ENCODE results near the gene FAT1. TPM values are rescaled to one million over a fixed set of nuclear protein-coding genes. Genes with fewer than 3 reads are reported as not detected.
A peak's percentile ranks its signal among the peaks of the same experiment; 100 is the strongest.

FAT1 gene
- polyA plus RNA-seq, 1 donor: 186 TPM

GRCh38 chr4:186754976-186755375 is 31.3 kb upstream of the FAT1 start:
- Histone ChIP-seq H3K36me3 (ENCODE audit: control insufficient read depth, insufficient read depth, low read length) (no peaks in the 10 kb centered on the region), H3K9me3 (ENCODE audit: control insufficient read depth, low read depth, low read length) (peaks cover 3% of the 10 kb centered on the region), H3K4me3 (ENCODE audit: low read length) (no peak overlapping the region), H3K4me1 (ENCODE audit: control insufficient read depth, insufficient read depth, low read length) (peaks cover 13% of the 10 kb centered on the region), H3K27me3 (ENCODE audit: control insufficient read depth, insufficient read depth, low read length) (no peaks in the 10 kb centered on the region), H3K27ac (ENCODE audit: low read length) (peak overlapping the region; percentile 94)
- WGBS (ENCODE audit: insufficient coverage, low lambda C conversion rate): no CpG with 5 or more reads among the region's 10 CpGs
- DNase-seq: peak in 1 of 2 donors; percentile 58

- no peak overlapping the region for H3K4me3 ChIP-seq (ENCODE audit: low read length)
- no peak overlapping the region for H3K27ac ChIP-seq (ENCODE audit: low read length)
Measured at GRCh38 chr4:186752325-186752724, 28.7 kb upstream of the FAT1 start.

GRCh38 chr4:186749611-186750281 is 26.1 kb upstream of the FAT1 start:
- H3K27me3 ChIP-seq (ENCODE audit: control insufficient read depth, insufficient read depth, low read length): no peaks in the 10 kb centered on the region
- no peak overlapping the region for H3K4me3 ChIP-seq (ENCODE audit: low read length)
- no CpG with 5 or more reads among the region's 15 CpGs for WGBS (ENCODE audit: insufficient coverage, low lambda C conversion rate)
- H3K36me3 ChIP-seq (ENCODE audit: control insufficient read depth, insufficient read depth, low read length): no peaks in the 10 kb centered on the region
- H3K9me3 ChIP-seq (ENCODE audit: control insufficient read depth, low read depth, low read length): no peaks in the 10 kb centered on the region
- no peak overlapping the region for H3K27ac ChIP-seq (ENCODE audit: low read length)
- DNase-seq: peak in 1 of 2 donors; percentile 75
- peaks cover 5% of the 10 kb centered on the region for H3K4me1 ChIP-seq (ENCODE audit: control insufficient read depth, insufficient read depth, low read length)

More at GRCh38 chr4:186752325-186752724, 28.7 kb upstream of the FAT1 start:
- H3K36me3 ChIP-seq (ENCODE audit: control insufficient read depth, insufficient read depth, low read length): no peaks in the 10 kb centered on the region
- H3K27me3 ChIP-seq (ENCODE audit: control insufficient read depth, insufficient read depth, low read length): no peaks in the 10 kb centered on the region
- H3K4me1 ChIP-seq (ENCODE audit: control insufficient read depth, insufficient read depth, low read length): peaks cover 18% of the 10 kb centered on the region
- WGBS (ENCODE audit: insufficient coverage, low lambda C conversion rate): no CpG with 5 or more reads among the region's 6 CpGs
- no peak for DNase-seq
- H3K9me3 ChIP-seq (ENCODE audit: control insufficient read depth, low read depth, low read length): no peaks in the 10 kb centered on the region

- no peak overlapping the region for H3K27ac ChIP-seq (ENCODE audit: low read length)
- no peak overlapping the region for H3K4me3 ChIP-seq (ENCODE audit: low read length)
- no peaks in the 10 kb centered on the region for H3K9me3 ChIP-seq (ENCODE audit: control insufficient read depth, low read depth, low read length)
- peaks cover 5% of the 10 kb centered on the region for H3K4me1 ChIP-seq (ENCODE audit: control insufficient read depth, insufficient read depth, low read length)
- no peaks in the 10 kb centered on the region for H3K36me3 ChIP-seq (ENCODE audit: control insufficient read depth, insufficient read depth, low read length)
- no peaks in the 10 kb centered on the region for H3K27me3 ChIP-seq (ENCODE audit: control insufficient read depth, insufficient read depth, low read length)
- no peak for DNase-seq
- WGBS (ENCODE audit: insufficient coverage, low lambda C conversion rate): no CpG with 5 or more reads among the region's 6 CpGs
Measured at GRCh38 chr4:186746581-186746980, 22.9 kb upstream of the FAT1 start.

GRCh38 chr4:186743261-186743660 is 19.6 kb upstream of the FAT1 start:
- Histone ChIP-seq H3K36me3 (ENCODE audit: control insufficient read depth, insufficient read depth, low read length) (no peaks in the 10 kb centered on the region), H3K4me1 (ENCODE audit: control insufficient read depth, insufficient read depth, low read length) (peaks cover 18% of the 10 kb centered on the region), H3K27me3 (ENCODE audit: control insufficient read depth, insufficient read depth, low read length) (no peaks in the 10 kb centered on the region), H3K9me3 (ENCODE audit: control insufficient read depth, low read depth, low read length) (no peaks in the 10 kb centered on the region), H3K4me3 (ENCODE audit: low read length) (no peak overlapping the region), H3K27ac (ENCODE audit: low read length) (no peak overlapping the region)
- DNase-seq: peak in 1 of 2 donors; percentile 18
- WGBS (ENCODE audit: insufficient coverage, low lambda C conversion rate): 69% methylated on average over 2 of the region's 10 CpGs

- Histone ChIP-seq H3K4me3 (ENCODE audit: low read length) (no peak overlapping the region), H3K27me3 (ENCODE audit: control insufficient read depth, insufficient read depth, low read length) (no peaks in the 10 kb centered on the region), H3K36me3 (ENCODE audit: control insufficient read depth, insufficient read depth, low read length) (no peaks in the 10 kb centered on the region), H3K4me1 (ENCODE audit: control insufficient read depth, insufficient read depth, low read length) (peaks cover 18% of the 10 kb centered on the region), H3K27ac (ENCODE audit: low read length) (peak overlapping the region; percentile 76), H3K9me3 (ENCODE audit: control insufficient read depth, low read depth, low read length) (no peaks in the 10 kb centered on the region)
- WGBS (ENCODE audit: insufficient coverage, low lambda C conversion rate): no CpG with 5 or more reads among the region's 6 CpGs
- DNase-seq: no peak
Measured at GRCh38 chr4:186740822-186741221, 17.2 kb upstream of the FAT1 start.

GRCh38 chr4:186739802-186740434 is 16.3 kb upstream of the FAT1 start:
- DNase-seq: peak; percentile 73 to 89
- no peaks in the 10 kb centered on the region for H3K9me3 ChIP-seq (ENCODE audit: control insufficient read depth, low read depth, low read length)
- no peaks in the 10 kb centered on the region for H3K36me3 ChIP-seq (ENCODE audit: control insufficient read depth, insufficient read depth, low read length)
- H3K27ac ChIP-seq (ENCODE audit: low read length): peak overlapping the region; percentile 76
- no CpG with 5 or more reads among the region's 5 CpGs for WGBS (ENCODE audit: insufficient coverage, low lambda C conversion rate)
- no peaks in the 10 kb centered on the region for H3K27me3 ChIP-seq (ENCODE audit: control insufficient read depth, insufficient read depth, low read length)
- H3K4me1 ChIP-seq (ENCODE audit: control insufficient read depth, insufficient read depth, low read length): peaks cover 18% of the 10 kb centered on the region
- no peak overlapping the region for H3K4me3 ChIP-seq (ENCODE audit: low read length)

GRCh38 chr4:186739317-186739716 is 15.7 kb upstream of the FAT1 start:
- Histone ChIP-seq H3K27me3 (ENCODE audit: control insufficient read depth, insufficient read depth, low read length) (no peaks in the 10 kb centered on the region), H3K36me3 (ENCODE audit: control insufficient read depth, insufficient read depth, low read length) (no peaks in the 10 kb centered on the region), H3K27ac (ENCODE audit: low read length) (peak overlapping the region; percentile 76), H3K4me3 (ENCODE audit: low read length) (no peak overlapping the region), H3K4me1 (ENCODE audit: control insufficient read depth, insufficient read depth, low read length) (peaks cover 18% of the 10 kb centered on the region), H3K9me3 (ENCODE audit: control insufficient read depth, low read depth, low read length) (no peaks in the 10 kb centered on the region)
- 93% methylated on average over 1 of the region's 9 CpGs for WGBS (ENCODE audit: insufficient coverage, low lambda C conversion rate)
- DNase-seq: no peak

GRCh38 chr4:186738421-186738820 is 14.8 kb upstream of the FAT1 start:
- WGBS (ENCODE audit: insufficient coverage, low lambda C conversion rate): 87% methylated on average over 3 of the region's 4 CpGs
- DNase-seq: no peak

GRCh38 chr4:186737427-186737826 is 13.8 kb upstream of the FAT1 start:
- no peak overlapping the region for H3K27ac ChIP-seq (ENCODE audit: low read length)
- WGBS (ENCODE audit: insufficient coverage, low lambda C conversion rate): 100% methylated on average over 1 of the region's 4 CpGs
- no peak overlapping the region for H3K4me3 ChIP-seq (ENCODE audit: low read length)
- no peaks in the 10 kb centered on the region for H3K9me3 ChIP-seq (ENCODE audit: control insufficient read depth, low read depth, low read length)
- H3K4me1 ChIP-seq (ENCODE audit: control insufficient read depth, insufficient read depth, low read length): peaks cover 18% of the 10 kb centered on the region
- H3K27me3 ChIP-seq (ENCODE audit: control insufficient read depth, insufficient read depth, low read length): no peaks in the 10 kb centered on the region
- no peak for DNase-seq
- H3K36me3 ChIP-seq (ENCODE audit: control insufficient read depth, insufficient read depth, low read length): no peaks in the 10 kb centered on the region

More at GRCh38 chr4:186738421-186738820, 14.8 kb upstream of the FAT1 start:
- Histone ChIP-seq H3K27me3 (ENCODE audit: control insufficient read depth, insufficient read depth, low read length) (no peaks in the 10 kb centered on the region), H3K27ac (ENCODE audit: low read length) (no peak overlapping the region), H3K4me1 (ENCODE audit: control insufficient read depth, insufficient read depth, low read length) (peaks cover 18% of the 10 kb centered on the region), H3K9me3 (ENCODE audit: control insufficient read depth, low read depth, low read length) (no peaks in the 10 kb centered on the region), H3K36me3 (ENCODE audit: control insufficient read depth, insufficient read depth, low read length) (no peaks in the 10 kb centered on the region), H3K4me3 (ENCODE audit: low read length) (no peak overlapping the region)
